B cell (primary cell): Measurements from ENCODE around the gene CRHR1.

Experiments used
- EZH2 ChIP-seq: IDR thresholded peaks from 2 replicates; pipeline ENCODE4 v1.6.1; 2012; ENCODE audit warnings: borderline replicate concordance, low read depth, mild to moderate bottlenecking, moderate library complexity, low read length; ENCODE audit not compliant: insufficient read depth, poor library complexity, severe bottlenecking
- TF ChIP-seq, protein P1 (sequence below): fragments of 200-600 bp; IDR thresholded peaks from one replicate; pipeline ENCODE4 v1.8.0; 2022; ENCODE audit warnings: antibody characterized with exemption, mild to moderate bottlenecking

- TF ChIP-seq, protein P1, sequence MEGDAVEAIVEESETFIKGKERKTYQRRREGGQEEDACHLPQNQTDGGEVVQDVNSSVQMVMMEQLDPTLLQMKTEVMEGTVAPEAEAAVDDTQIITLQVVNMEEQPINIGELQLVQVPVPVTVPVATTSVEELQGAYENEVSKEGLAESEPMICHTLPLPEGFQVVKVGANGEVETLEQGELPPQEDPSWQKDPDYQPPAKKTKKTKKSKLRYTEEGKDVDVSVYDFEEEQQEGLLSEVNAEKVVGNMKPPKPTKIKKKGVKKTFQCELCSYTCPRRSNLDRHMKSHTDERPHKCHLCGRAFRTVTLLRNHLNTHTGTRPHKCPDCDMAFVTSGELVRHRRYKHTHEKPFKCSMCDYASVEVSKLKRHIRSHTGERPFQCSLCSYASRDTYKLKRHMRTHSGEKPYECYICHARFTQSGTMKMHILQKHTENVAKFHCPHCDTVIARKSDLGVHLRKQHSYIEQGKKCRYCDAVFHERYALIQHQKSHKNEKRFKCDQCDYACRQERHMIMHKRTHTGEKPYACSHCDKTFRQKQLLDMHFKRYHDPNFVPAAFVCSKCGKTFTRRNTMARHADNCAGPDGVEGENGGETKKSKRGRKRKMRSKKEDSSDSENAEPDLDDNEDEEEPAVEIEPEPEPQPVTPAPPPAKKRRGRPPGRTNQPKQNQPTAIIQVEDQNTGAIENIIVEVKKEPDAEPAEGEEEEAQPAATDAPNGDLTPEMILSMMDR, result no peak
- no peak for TF ChIP-seq EZH2
Observed at GRCh38 chr17:45800816-45801215, 16.7 kb downstream of the CRHR1 start.
